HepG2 (cell line): ENCODE data around the gene VEZT. TPM values are rescaled to one million over a fixed set of nuclear protein-coding genes. Genes with fewer than 3 reads are reported as not detected.

Experiments used
- ATAC-seq: fragments of 200-7000 bp; cut with Tn5 transposase; 3 replicates; pipeline ENCODE4 v1.9.1; 2020; ENCODE audit warnings: mild to moderate bottlenecking, moderate library complexity
- BruUV-seq: library from RNA; stranded (reverse); fragments of 400-500 nt; replicated peaks from 2 replicates; lab custom pipeline; 2021; lab: Mats Ljungman, UMichigan
- CTCF ChIA-PET: fragments of 300-600 bp; formaldehyde crosslinking; extraction: SDS; loops from one replicate; lab custom pipeline; 2021; ENCODE audit warnings: low total read pairs, inconsistent platforms, low intra/inter-chr PET ratio; lab: Yijun Ruan, JAX
- POLR2A ChIA-PET: fragments of 350-600 bp; sonication (Branson Sonifier 250); formaldehyde crosslinking; loops from one replicate; lab custom pipeline; 2020; ENCODE audit warnings: antibody characterized with exemption, inconsistent platforms; lab: Yijun Ruan, JAX
- DNase-seq: peaks from one replicate; pipeline ENCODE4 v3.0.0-alpha.2; 2015; ENCODE audit warnings: low spot score
- FAIRE-seq: peaks from 3 replicates; lab custom pipeline; 2011; peaks lifted over from hg19 to GRCh38; lab: Jason Lieb, UNC
- H2AFZ ChIP-seq: one replicate; pipeline ENCODE4 v1.6.1; 2011; ENCODE audit warnings: low read length, inconsistent platforms
- H3K27ac ChIP-seq: fragments of 300-600 bp; 3 replicates; pipeline ENCODE4 v1.8.0; 2011; ENCODE audit warnings: mixed run types, mild to moderate bottlenecking, mixed read lengths, low read length, inconsistent platforms; ENCODE audit not compliant: insufficient read depth; ENCODE audit errors: extremely low read length
- H3K27me3 ChIP-seq, 2 experiments: fragments of 200-600 bp in 1 of 2; 2 replicates in 1 of 2; 3 replicates in 1 of 2; pipeline versions ENCODE4 v1.6.0 to v1.8.0; 2011; ENCODE audit warnings: low read length in 2 of 2, mild to moderate bottlenecking in 2 of 2, moderate library complexity in 2 of 2, inconsistent platforms in 1 of 2; ENCODE audit not compliant: insufficient read depth in 2 of 2, control insufficient read depth in 1 of 2
- H3K36me3 ChIP-seq, 2 experiments: fragments of 200-600 bp in 1 of 2; replicated peaks in 1 of 2; 2 replicates in 1 of 2; 3 replicates in 1 of 2; pipeline versions ENCODE4 v1.5.1 to v1.8.0; 2011; ENCODE audit warnings: low read length in 2 of 2, inconsistent platforms in 1 of 2; ENCODE audit not compliant: insufficient read depth in 2 of 2, control insufficient read depth in 1 of 2
- H3K4me1 ChIP-seq: 2 replicates; pipeline ENCODE4 v1.5.1; 2012; ENCODE audit warnings: low read length, inconsistent platforms; ENCODE audit not compliant: insufficient read depth
- H3K4me2 ChIP-seq: 2 replicates; pipeline ENCODE4 v1.6.0; 2011; ENCODE audit warnings: low read depth, low read length, inconsistent platforms
- H3K4me3 ChIP-seq, 3 experiments: fragments of 200-600 bp in 1 of 3; sonication (generic), shearing (Covaris generic) in 1 of 3; replicated peaks in 1 of 3; 2 replicates each; pipeline ENCODE4 v1.5.1; 2011 to 2016; ENCODE audit warnings: low read length in 3 of 3, inconsistent platforms in 2 of 3, low read depth in 2 of 3, mild to moderate bottlenecking in 2 of 3, control low read depth in 1 of 3, mixed read lengths in 1 of 3; ENCODE audit not compliant: insufficient read depth in 1 of 3
- H3K79me2 ChIP-seq: one replicate; pipeline ENCODE4 v1.6.1; 2011; ENCODE audit warnings: low read length, inconsistent platforms; ENCODE audit not compliant: insufficient read depth
- H3K9ac ChIP-seq: 2 replicates; pipeline ENCODE4 v1.6.0; 2011; ENCODE audit warnings: mild to moderate bottlenecking, low read depth, low read length, inconsistent platforms; ENCODE audit not compliant: insufficient read depth
- H3K9me3 ChIP-seq: 2 replicates; pipeline ENCODE4 v1.5.1; 2012; ENCODE audit warnings: mild to moderate bottlenecking, low read length
- H4K20me1 ChIP-seq: 2 replicates; pipeline ENCODE4 v1.6.0; 2011; ENCODE audit warnings: inconsistent platforms, mild to moderate bottlenecking, low read length, moderate library complexity; ENCODE audit not compliant: insufficient read depth
- AGO2 ChIP-seq: fragments of 200-400 bp; formaldehyde crosslinking; optimal IDR thresholded peaks from 2 replicates; pipeline ENCODE3; 2017; ENCODE audit warnings: mild to moderate bottlenecking, low read depth, low read length, moderate library complexity
- AKAP8 ChIP-seq: sonication (generic); formaldehyde crosslinking; IDR thresholded peaks from 2 replicates; pipeline ENCODE4 v1.5.1; 2020; ENCODE audit warnings: mild to moderate bottlenecking, missing genetic modification reagents
- BCL3 ChIP-seq: sonication (generic); formaldehyde crosslinking; IDR thresholded peaks from 2 replicates; pipeline ENCODE4 v1.5.1; 2020; ENCODE audit warnings: mild to moderate bottlenecking, missing genetic modification reagents, moderate library complexity
- BRD4 ChIP-seq: sonication (generic); formaldehyde crosslinking; IDR thresholded peaks from 2 replicates; pipeline ENCODE4 v1.4.0; 2020; ENCODE audit warnings: missing genetic modification reagents
- DRAP1 ChIP-seq: IDR thresholded peaks from 2 replicates; pipeline ENCODE4 v1.6.1; 2016; ENCODE audit warnings: missing genetic modification reagents, missing compliant biosample characterization
- EZH2 ChIP-seq: conservative IDR thresholded peaks from 2 replicates; pipeline ENCODE4 v1.6.1; 2012; ENCODE audit warnings: mild to moderate bottlenecking, low read depth, low read length, moderate library complexity
- HBP1 ChIP-seq: IDR thresholded peaks from 2 replicates; pipeline ENCODE4 v1.6.1; 2016; ENCODE audit warnings: low read depth, control low read depth
- HOXA5 ChIP-seq: sonication (generic); formaldehyde crosslinking; IDR thresholded peaks from 2 replicates; pipeline ENCODE4 v1.4.0; 2020; ENCODE audit warnings: missing genetic modification reagents
- RFXANK ChIP-seq: IDR thresholded peaks from 2 replicates; pipeline ENCODE4 v1.6.1; 2016
- UBTF ChIP-seq: sonication (generic); formaldehyde crosslinking; IDR thresholded peaks from 2 replicates; pipeline ENCODE4 v1.4.0; 2020; ENCODE audit warnings: mild to moderate bottlenecking, missing genetic modification reagents
- ZBTB37 ChIP-seq: sonication (generic); formaldehyde crosslinking; IDR thresholded peaks from 2 replicates; pipeline ENCODE4 v1.4.0; 2020; ENCODE audit warnings: mild to moderate bottlenecking, missing genetic modification reagents
- ZBTB7A ChIP-seq: sonication (generic); formaldehyde crosslinking; IDR thresholded peaks from 2 replicates; pipeline ENCODE4 v1.8.0; 2022; ENCODE audit warnings: mild to moderate bottlenecking, missing genetic modification reagents
- ZNF317 ChIP-seq: sonication (generic); formaldehyde crosslinking; IDR thresholded peaks from 2 replicates; pipeline ENCODE4 v1.5.0; 2020; ENCODE audit warnings: mild to moderate bottlenecking, missing genetic modification reagents
- ZNF34 ChIP-seq: sonication (generic); formaldehyde crosslinking; IDR thresholded peaks from 2 replicates; pipeline ENCODE4 v1.4.0; 2020; ENCODE audit warnings: mild to moderate bottlenecking, missing genetic modification reagents, borderline replicate concordance
- ZNF615 ChIP-seq: sonication (generic); formaldehyde crosslinking; IDR thresholded peaks from 2 replicates; pipeline ENCODE4 v1.5.0; 2020; ENCODE audit warnings: mild to moderate bottlenecking, missing genetic modification reagents, borderline replicate concordance
- in situ Hi-C: cut with HindIII; loops from 2 replicates; pipeline ENCODE4 v1.10.0; 2017; ENCODE audit warnings: low pct_unique_long_range_greater_than_20kb; ENCODE audit not compliant: extremely low pct_ligation_motif_present
- intact Hi-C: fragments of 100-400 bp; cut with micrococcal nuclease; formaldehyde crosslinking; loops from one replicate; pipeline ENCODE4 v1.10.0; 2022; ENCODE audit not compliant: unreplicated experiment
- polyA plus RNA-seq, 8 experiments: library from polyadenylated mRNA; depleted of rRNA in 3 of 8; stranded (reverse) in 7 of 8; unstranded in 1 of 8; fragments of >200 nt; fragmentation: Illumina TruSeq in 4 of 8; extraction: Trizol in 4 of 8; gene quantifications; 2 replicates each; pipeline versions ENCODE4 v1.2.1 to v1.2.3, GENCODE V29; 2011 to 2016; ENCODE audit warnings: low read depth in 4 of 8, missing spikeins in 1 of 8, mixed read lengths in 1 of 8; ENCODE audit not compliant: insufficient read depth in 1 of 8
- total RNA-seq, 5 experiments: library from RNA; depleted of rRNA; stranded (reverse); fragments of >200 nt; fragmentation: Illumina TruSeq; extraction: Trizol; gene quantifications; 2 replicates each; pipeline ENCODE4 v1.2.3, GENCODE V29; 2016; ENCODE audit warnings: low read depth in 1 of 5

Gene VEZT
- total and polyA plus RNA-seq, 2 of the 13 experiments (the other 11 are each of a cell fraction or from before 2014, with no cell fraction given), result 35.5 to 51.6 TPM

- H3K4me2 ChIP-seq, result no peak overlapping the region
- intact Hi-C loops (no loop called here), in situ Hi-C loops (no loop called here)
- H3K36me3 ChIP-seq, result no peaks in the 10 kb centered on the region
- no peak for DNase-seq
- CTCF ChIA-PET, result no interaction called here
- H3K9me3 ChIP-seq, result no peaks in the 10 kb centered on the region
- H3K27ac ChIP-seq, result no peak overlapping the region
- H3K4me3 ChIP-seq, result no peak overlapping the region
- BruUV-seq, result no TSS peak
- no peak for TF ChIP-seq RFXANK
- no peak for TF ChIP-seq EZH2
- TF ChIP-seq ZNF615 (CRISPR knock-in tag), result no peak
- no peak for TF ChIP-seq BRD4 (CRISPR knock-in tag)
- TF ChIP-seq DRAP1 (CRISPR knock-in tag), result no peak
- TF ChIP-seq ZNF34, result no peak
- TF ChIP-seq ZBTB7A (CRISPR knock-in tag), result no peak
- TF ChIP-seq AGO2, result no peak
- no peak for TF ChIP-seq BCL3
- no peak for TF ChIP-seq HBP1
- TF ChIP-seq HOXA5, result no peak
- no peak for TF ChIP-seq ZNF317 (CRISPR knock-in tag)
- no peak for TF ChIP-seq AKAP8
- TF ChIP-seq ZBTB37 (CRISPR knock-in tag), result no peak
- TF ChIP-seq UBTF (CRISPR knock-in tag), result no peak
- TF ChIP-seq, all 625 proteins: peak for 0
- Histone ChIP-seq H3K79me2 (no peaks in the 10 kb centered on the region), H3K27me3 (no peaks in the 10 kb centered on the region), H4K20me1 (no peaks in the 10 kb centered on the region), H2AFZ (no peak overlapping the region), H3K4me1 (peaks cover 9% of the 10 kb centered on the region), H3K9ac (no peak overlapping the region)
- FAIRE-seq (no peak), ATAC-seq (no peak)
- POLR2A ChIA-PET, result no interaction called here
Observed at GRCh38 chr12:95328708-95329107, 111.1 kb downstream of the VEZT start.
